Fibroblast of skin of scalp (primary cell): ENCODE measurements around the gene ZBTB7C.

Source experiments
- DNase-seq: peaks from one replicate; pipeline ENCODE4 v3.0.0-alpha.2; 2013

The ZBTB7C gene

GRCh38 chr18:48010264-48010663, 398.9 kb downstream of the ZBTB7C start:
- no peak for DNase-seq

GRCh38 chr18:48009116-48009745, 400.0 kb downstream of the ZBTB7C start:
- no peak for DNase-seq

- peak; percentile 62 for DNase-seq
Observed at GRCh38 chr18:48007955-48008701, 401.1 kb downstream of the ZBTB7C start.

- no peak for DNase-seq
Observed at GRCh38 chr18:48007381-48007780, 401.8 kb downstream of the ZBTB7C start.

GRCh38 chr18:48006415-48007175, 402.6 kb downstream of the ZBTB7C start:
- no peak for DNase-seq

- DNase-seq, result no peak
Observed at GRCh38 chr18:48004577-48004976, 404.6 kb downstream of the ZBTB7C start.

- DNase-seq, result peak; percentile 22
Observed at GRCh38 chr18:48003426-48004349, 405.5 kb downstream of the ZBTB7C start.

GRCh38 chr18:48002933-48003365, 406.2 kb downstream of the ZBTB7C start:
- DNase-seq, result peak; percentile 30

- DNase-seq, result no peak
Observed at GRCh38 chr18:48000701-48001100, 408.5 kb downstream of the ZBTB7C start.

GRCh38 chr18:47999801-48000248, 409.4 kb downstream of the ZBTB7C start:
- DNase-seq, result no peak

- no peak for DNase-seq
Observed at GRCh38 chr18:47997338-47997780, 411.8 kb downstream of the ZBTB7C start.

- peak; percentile 27 for DNase-seq
Observed at GRCh38 chr18:47996091-47996541, 413.1 kb downstream of the ZBTB7C start.

- no peak for DNase-seq
Observed at GRCh38 chr18:47995654-47996053, 413.5 kb downstream of the ZBTB7C start.

GRCh38 chr18:47993409-47993808, 415.8 kb downstream of the ZBTB7C start:
- no peak for DNase-seq

- no peak for DNase-seq
Observed at GRCh38 chr18:47992976-47993375, 416.2 kb downstream of the ZBTB7C start.

GRCh38 chr18:47992266-47992665, 416.9 kb downstream of the ZBTB7C start:
- DNase-seq, result no peak

GRCh38 chr18:47990981-47991380, 418.2 kb downstream of the ZBTB7C start:
- no peak for DNase-seq

GRCh38 chr18:47987388-47987699, 421.8 kb downstream of the ZBTB7C start:
- peak; percentile 31 for DNase-seq

- DNase-seq, result peak; percentile 33
Observed at GRCh38 chr18:47986620-47987387, 422.4 kb downstream of the ZBTB7C start.

GRCh38 chr18:47985866-47986265, 423.3 kb downstream of the ZBTB7C start:
- DNase-seq, result no peak

- no peak for DNase-seq
Observed at GRCh38 chr18:47984991-47985390, 424.2 kb downstream of the ZBTB7C start.
